Stimulated activated CD4-positive, alpha-beta T cell treated with anti-CD3 and anti-CD28 coated beads, Interleukin-1b, Interleukin-23, amount 100 ng/mL, for 1 hour (primary cell): ENCODE results near the gene JUND.
"Not testable (repeated sequence)": the region's sequence is repeated elsewhere in the genome, so short reads cannot be mapped to it uniquely, and the experiment has no call there.

ENCODE experiments used
- DNase-seq, 2 donors: peaks; one replicate each; pipeline ENCODE4 v3.0.0-alpha.2; 2020; ENCODE audit warnings: low read depth in 2 of 2

JUND gene

DNA sequence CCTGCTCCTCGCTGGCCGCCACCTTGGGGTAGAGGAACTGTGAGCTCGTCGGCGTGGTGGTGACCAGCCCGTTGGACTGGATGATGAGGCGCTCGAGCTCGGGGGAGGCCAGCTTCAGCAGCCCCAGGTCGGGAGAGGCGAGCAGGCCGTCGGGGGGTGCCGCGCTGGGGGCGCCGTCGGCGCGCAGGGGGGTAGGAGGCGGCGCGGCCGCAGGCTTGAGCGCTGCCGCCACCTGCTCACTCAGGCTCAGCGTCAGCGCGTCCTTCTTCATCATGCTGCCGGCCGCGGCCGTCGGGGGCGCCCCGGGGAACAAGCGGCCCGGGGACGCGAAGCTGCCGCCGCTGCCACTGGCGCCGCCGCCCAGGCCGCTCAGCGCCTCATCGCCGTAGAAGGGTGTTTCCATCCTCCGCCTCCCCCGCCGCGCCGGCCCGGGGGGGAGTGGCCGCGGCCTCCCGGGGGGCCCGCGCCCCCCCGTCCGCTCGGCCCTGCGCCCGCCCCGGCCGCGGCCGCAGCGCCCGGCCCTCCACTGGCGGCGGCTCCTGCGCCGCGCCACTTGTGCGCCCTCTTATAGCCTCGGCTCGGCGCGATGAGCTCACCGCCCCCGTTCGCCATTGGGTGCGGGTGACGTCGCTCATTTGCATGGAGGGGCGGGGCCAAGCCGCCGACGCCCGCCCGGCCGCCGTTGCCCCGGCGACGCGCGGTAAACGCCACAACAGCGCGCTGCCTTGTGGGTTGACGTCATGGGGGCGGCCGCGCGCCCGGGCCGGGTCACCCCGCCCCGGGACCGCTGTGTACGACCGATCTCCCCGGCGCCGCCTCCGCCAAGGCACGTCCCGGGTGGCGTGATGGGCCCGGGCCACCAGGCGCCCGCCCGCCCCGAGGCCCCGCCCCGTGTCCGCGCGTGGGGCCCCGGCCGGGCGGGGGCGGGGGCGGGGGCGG, at the start of gene JUND:
Gene JUND, minus strand, starts transcription at position 541 of the 939 bp plus-strand sequence. Its CDS starts 138 bp downstream, at position 403.
- DNase-seq, result peak; percentile 92 to 96

- no peak for DNase-seq
Measured at GRCh38 chr19:18330868-18331267, 49.4 kb upstream of the JUND start.

DNA sequence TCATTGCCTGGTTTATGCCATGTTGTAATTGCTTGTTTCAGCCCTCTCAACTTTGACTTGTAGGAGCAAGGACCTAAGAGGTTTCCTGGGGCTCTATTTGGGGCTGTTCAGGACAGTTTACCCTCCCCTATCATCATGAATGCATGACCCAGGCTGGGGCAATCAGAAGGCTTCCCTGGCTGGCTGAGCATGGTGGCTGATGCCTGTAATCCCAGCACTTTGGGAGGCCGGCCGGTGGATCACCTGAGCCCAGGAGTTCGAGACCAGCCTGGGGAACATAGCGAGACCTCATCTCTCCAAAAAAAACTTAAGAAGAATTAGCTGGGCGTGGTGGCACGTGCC, 47.6 kb upstream of the JUND start:
- no peak for DNase-seq

DNA sequence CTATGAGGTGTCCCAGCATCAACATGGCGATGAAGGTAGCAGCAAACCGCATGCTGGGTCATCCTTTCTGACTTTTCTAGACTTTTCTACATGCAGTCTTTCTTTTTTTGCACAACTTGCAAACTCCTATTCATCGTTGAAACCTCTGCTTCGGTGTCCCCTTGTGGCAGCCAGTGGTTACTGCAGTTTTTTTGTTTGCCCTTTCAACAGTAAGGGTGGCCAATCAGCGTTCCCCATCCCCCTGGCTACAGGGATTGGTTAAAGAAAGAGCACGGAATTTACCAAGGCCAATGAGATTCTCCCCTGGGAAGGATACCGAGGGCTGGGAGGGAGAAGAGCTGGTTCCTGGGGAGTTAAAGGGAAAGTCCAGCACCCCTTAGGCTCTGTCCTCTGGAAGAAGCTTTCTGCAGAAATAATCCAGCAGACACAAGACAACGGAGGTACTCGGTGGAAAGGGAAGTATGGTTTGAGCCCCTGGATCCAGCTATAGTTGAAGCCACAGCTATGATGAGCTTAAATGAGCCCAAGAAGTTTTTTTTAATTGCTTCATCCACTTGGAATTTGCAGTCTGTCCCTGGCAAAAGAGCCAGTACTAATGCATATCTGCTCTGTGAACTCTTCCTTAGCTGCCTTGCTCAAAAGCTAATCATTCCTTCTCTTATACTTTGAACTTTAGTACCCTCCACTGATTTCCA, 47.1 kb upstream of the JUND start:
- peak; percentile 67 to 77 for DNase-seq

GRCh38 chr19:18326772-18327171, 45.4 kb upstream of the JUND start:
- no peak for DNase-seq

DNA sequence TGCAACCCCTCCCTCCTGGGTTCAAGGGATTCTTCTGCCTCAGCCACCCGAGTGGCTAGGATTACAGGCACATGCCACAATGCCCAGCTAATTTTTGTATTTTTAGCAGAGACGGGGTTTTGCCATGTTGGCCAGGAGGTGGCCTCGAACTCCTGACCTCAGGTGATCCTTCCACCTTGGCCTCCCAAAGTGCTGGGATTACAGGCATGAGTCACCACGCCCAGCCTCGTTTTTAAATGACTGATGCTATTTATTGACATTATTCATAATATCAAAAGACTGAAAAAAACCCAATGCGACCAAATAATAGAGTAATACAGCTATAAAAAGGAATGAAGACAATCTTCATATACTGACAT, 42.9 kb upstream of the JUND start:
- not testable (repeated sequence) for DNase-seq

DNA sequence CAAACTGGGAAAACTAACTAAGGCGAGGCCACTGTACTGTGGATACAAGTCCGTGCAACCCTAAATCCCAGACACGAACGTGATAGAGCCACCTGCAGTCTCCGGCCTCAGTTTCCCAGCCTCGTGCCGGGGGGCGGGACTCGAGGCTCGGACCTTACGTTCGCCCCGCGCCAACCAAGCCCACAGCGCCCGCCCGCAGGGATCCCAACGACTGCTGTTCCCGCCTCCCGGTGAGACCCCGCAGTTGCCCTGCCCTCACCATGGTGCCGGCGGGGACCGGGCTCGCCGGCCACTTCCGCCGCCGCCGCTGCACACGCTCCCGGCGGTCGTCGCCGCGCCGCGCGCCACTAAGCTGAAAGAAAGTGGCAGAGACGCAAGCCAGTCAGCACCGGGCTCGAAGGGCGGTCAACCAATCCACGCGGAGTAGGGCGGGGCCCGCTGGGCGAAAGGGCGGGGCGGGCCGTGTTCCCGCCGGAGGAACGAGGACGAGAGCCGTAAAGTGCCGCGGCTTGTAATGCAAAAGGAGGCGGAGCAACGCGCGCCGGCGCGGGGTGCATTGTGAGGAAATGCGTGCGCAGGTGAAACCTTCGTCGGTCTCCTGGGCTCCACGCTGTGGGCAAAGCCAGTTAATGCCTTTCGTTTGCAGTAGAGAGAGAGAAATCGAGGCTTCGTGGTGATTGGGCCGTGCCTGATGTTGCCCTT, 41.5 kb upstream of the JUND start, which contains the start of gene LSM4:
Gene LSM4, minus strand, starts transcription at position 318 of the 702 bp plus-strand sequence. Its CDS starts 56 bp downstream, at position 262.
- peak; percentile 99 for DNase-seq

GRCh38 chr19:18322318-18322758, 40.9 kb upstream of the JUND start:
- DNase-seq, result no peak

- no peak for DNase-seq
Measured at GRCh38 chr19:18321734-18322102, 40.3 kb upstream of the JUND start.

DNA sequence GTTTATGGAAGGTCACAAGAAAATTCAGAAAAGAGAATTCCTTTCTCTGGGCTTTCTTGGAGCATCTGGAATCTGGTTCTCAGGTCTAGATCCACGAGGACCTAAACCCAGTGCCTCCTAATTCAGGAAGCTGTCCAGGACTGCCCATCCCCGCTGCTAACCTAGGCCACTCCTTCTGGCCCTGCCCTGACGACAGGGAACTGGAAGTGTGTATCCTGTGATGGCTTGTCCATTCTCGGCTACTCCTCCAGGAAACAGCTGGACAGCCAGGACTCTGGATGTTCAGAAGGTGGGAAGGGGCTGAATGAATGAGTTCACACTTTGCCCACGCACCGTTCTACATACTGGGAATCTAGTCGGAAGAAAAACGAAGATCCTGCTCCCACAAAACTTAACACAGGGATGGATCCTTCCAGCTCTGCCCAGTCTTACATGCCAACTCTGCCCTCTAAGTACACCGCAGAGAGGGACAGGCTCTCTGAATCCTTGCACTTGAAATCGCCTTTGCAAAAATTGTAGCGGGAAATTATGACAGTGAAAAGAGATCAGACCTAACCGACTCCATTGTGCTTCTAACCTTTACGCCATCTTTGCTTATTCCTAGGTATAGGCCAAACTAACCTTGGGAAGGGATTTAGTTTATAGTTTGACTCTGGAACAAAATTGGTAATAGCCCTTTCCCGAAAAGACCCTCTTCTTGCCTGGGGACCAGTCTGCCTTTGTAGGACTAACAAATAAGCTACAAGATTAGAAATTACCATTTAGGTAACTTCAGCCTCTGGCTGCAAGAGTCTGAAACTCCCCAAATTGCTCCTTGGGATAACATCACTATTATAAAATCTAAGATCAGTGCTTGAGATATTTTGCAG, 39.7 kb upstream of the JUND start:
- no peak for DNase-seq

DNA sequence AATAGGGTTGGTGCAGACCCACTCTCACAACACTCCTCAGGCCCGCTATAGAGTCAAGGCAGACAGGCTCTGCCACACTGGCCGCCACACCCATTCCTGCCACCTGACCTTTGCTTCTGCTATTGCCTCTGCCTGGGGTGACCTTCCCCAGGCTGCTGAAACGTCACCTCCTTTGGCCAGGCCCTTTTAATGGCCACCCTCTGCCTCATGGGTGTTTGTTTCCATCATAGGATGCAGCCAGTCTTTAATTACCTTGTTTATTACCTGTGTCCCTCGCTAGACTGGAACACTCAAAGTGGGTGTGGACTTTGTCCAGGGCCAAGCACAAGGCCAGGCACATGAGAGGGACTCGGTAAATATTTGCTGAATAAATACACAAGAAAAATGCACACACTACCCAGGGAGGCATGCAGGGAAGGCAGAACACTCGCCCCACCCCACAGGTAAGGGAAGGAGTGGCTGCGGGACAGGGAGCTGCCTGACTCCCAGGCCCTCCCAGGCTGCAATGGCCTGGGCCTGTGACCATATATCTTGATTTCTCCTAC, 38.2 kb upstream of the JUND start:
- DNase-seq, result no peak

- no peak for DNase-seq
Measured at GRCh38 chr19:18317961-18318800, 36.8 kb upstream of the JUND start.

DNA sequence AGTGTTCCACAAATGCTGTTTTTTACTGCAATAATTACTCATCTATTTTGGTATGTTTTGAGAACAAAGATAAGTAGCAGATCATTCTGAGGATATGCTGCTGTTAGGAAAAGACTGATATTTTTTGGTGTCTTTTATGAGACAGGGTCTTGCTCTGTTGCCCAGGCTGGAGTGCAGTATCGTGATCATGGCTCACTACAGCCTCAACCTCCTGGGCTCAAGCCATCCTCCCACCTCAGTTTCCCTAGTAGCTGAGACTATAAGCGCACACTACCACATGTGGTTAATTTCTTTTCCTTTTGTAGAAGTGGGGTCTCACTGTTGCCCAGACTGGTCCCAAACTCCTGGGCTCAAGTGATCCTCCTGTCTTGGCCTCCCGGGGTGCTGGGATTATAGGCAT, 32.0 kb upstream of the JUND start:
- no peak for DNase-seq

DNA sequence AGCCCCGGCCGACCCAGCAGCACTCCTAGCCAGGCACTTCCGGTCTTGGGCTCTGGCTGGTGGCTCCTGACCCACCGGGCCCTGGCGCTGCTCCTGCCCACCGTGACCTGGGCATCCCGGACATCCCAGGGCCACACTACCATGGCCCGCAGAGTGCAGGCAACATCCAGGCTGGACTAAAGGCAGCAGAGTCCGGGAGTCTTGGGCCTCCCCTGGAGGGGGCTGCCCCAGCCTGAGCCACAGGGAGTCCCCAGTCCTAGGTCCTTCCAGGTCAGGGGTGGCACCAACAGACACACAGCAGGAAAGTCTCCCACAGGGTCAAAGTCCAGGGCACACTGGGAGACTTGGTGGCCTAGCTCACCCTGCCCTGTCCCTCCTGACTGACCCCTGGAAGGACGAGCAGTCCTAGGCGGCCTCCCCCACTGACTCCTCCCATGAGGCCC, 30.7 kb upstream of the JUND start:
- no peak for DNase-seq

- no peak for DNase-seq
Measured at GRCh38 chr19:18311502-18312091, 30.2 kb upstream of the JUND start.

DNA sequence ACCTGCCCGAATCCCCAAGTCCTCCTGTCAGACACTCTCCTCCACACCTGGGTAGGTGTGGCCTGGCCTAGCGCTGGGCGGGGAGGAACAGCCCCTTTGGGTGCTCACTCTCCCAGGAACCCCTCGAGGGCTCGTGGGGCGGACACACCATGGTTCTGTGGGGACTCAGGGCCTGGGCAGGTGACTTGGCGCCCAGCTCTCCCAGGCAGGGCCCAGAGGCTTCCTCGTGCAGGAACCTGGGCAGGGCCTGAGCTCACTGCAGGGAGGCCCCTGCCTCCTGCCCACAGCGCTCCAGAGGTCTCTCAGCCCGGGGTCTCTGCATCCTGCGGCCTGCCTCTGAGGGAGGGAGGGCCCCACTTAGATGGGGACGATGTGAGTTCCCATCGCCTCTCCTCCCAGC, 29.5 kb upstream of the JUND start:
- DNase-seq, result no peak

- no peak for DNase-seq
Measured at GRCh38 chr19:18310118-18310909, 28.9 kb upstream of the JUND start.

DNA sequence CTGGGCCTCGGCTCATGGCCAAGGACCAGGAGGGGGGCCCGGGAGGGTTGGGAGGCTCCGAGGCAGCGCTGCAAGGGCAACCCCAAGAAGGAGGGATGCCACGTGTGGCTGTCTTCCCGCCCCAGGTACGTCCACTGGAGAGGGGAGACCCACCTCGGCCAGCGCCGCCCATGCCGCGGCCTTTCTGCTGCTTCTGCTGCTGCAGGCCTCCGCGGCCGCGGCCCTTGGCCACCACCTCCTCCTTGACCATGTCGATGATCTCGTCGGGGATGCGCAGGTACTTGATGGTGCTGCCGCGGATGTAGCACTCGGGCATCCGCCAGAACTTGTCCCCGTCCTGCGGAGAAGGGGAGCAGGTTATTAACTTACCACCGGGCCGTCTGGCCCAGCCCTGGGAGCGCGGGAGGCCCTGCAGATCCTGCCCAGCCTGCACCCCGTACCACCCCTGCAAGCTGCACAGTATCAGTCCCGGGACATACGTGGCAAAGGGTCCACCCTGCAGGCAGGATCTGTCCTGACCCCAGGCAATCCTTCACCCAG, 28.2 kb upstream of the JUND start:
- DNase-seq, result no peak

DNA sequence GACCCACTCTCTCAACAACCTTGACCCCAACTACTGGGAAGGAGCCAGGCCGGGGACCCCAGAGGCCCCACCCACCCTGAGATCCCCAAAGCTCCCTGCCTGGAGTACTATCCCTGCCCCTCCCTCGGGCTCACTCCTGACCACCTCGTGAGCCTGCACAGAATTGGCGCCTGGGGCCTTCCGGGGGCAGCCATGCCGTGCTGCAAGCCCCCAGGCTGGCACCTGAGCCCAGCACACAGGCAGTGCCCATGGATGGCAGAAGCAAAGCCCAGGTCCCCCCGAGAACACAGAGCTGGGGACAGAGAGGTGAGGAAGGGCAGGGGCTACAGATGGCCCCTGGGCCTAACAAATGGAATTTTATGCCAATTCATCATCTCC, 27.5 kb upstream of the JUND start:
- no peak for DNase-seq
